Panc1 (cell line): ENCODE results near the gene ZMYND15. TPM values are rescaled to one million over a fixed set of nuclear protein-coding genes. Genes with fewer than 3 reads are reported as not detected.
"Not testable (repeated sequence)": the region's sequence is repeated elsewhere in the genome, so short reads cannot be mapped to it uniquely, and the experiment has no call there.

ENCODE experiments used
- ATAC-seq: fragments of 200-7000 bp; cut with Tn5 transposase; 2 replicates; pipeline ENCODE4 v1.9.1; 2020; ENCODE audit warnings: mild to moderate bottlenecking, moderate library complexity
- BruUV-seq: library from RNA; stranded (reverse); fragments of 400-500 nt; replicated peaks from 2 replicates; lab custom pipeline; 2021; lab: Mats Ljungman, UMichigan
- CTCF ChIA-PET: fragments of 300-600 bp; sonication (Branson Sonifier 250); formaldehyde crosslinking; loops from one replicate; lab custom pipeline; 2022; ENCODE audit warnings: antibody characterized with exemption; lab: Charles Lee
- POLR2A ChIA-PET: fragments of 300-600 bp; sonication (Branson Sonifier 250); formaldehyde crosslinking; loops from one replicate; lab custom pipeline; 2022; ENCODE audit warnings: antibody characterized with exemption; lab: Charles Lee
- DNase-seq: peaks from one replicate; pipeline ENCODE4 v3.0.0-alpha.2; 2010; ENCODE audit warnings: low read depth, low spot score
- H3K27ac ChIP-seq: 2 replicates; pipeline ENCODE4 v1.5.1; 2011; ENCODE audit warnings: mild to moderate bottlenecking, low read length, inconsistent platforms
- H3K27me3 ChIP-seq: fragments of 200-500 bp; sonication (Bioruptor generic); 2 replicates; pipeline ENCODE4 v1.6.0; 2014; ENCODE audit warnings: low read length, inconsistent platforms; ENCODE audit not compliant: control insufficient read depth, insufficient read depth
- H3K36me3 ChIP-seq: fragments of 200-500 bp; sonication (Bioruptor generic); 2 replicates; pipeline ENCODE4 v1.5.1; 2014; ENCODE audit warnings: inconsistent platforms, mild to moderate bottlenecking, low read length, moderate library complexity; ENCODE audit not compliant: control insufficient read depth, insufficient read depth
- H3K4me1 ChIP-seq: 2 replicates; pipeline ENCODE4 v1.5.1; 2011; ENCODE audit warnings: inconsistent platforms, mild to moderate bottlenecking, low read length, moderate library complexity; ENCODE audit not compliant: control insufficient read depth, insufficient read depth
- H3K4me3 ChIP-seq, 2 experiments: 2 replicates each; pipeline ENCODE4 v1.5.1; 2011 to 2012; ENCODE audit warnings: low read depth in 2 of 2, low read length in 2 of 2, mild to moderate bottlenecking in 2 of 2, inconsistent platforms in 1 of 2, moderate library complexity in 1 of 2
- H3K9me3 ChIP-seq: fragments of 200-500 bp; sonication (Bioruptor generic); 2 replicates; pipeline ENCODE4 v1.5.1; 2014; ENCODE audit warnings: low read depth, mild to moderate bottlenecking, inconsistent platforms, low read length, moderate library complexity; ENCODE audit not compliant: control insufficient read depth, insufficient read depth
- CTCF ChIP-seq: fragments of 450-650 bp; IDR thresholded peaks from 2 replicates; pipeline ENCODE4 v1.5.1; 2017; ENCODE audit warnings: mild to moderate bottlenecking
- POLR2AphosphoS5 ChIP-seq: IDR thresholded peaks from 2 replicates; pipeline ENCODE4 v1.6.1; 2012; ENCODE audit warnings: mild to moderate bottlenecking, low read depth, low read length, moderate library complexity
- REST ChIP-seq, 2 experiments: IDR thresholded peaks; 2 replicates each; pipeline ENCODE4 v1.6.1; 2011 to 2012; ENCODE audit warnings: low read depth in 2 of 2, control low read depth in 1 of 2, low read length in 1 of 2, mild to moderate bottlenecking in 1 of 2, moderate library complexity in 1 of 2; ENCODE audit not compliant: insufficient read depth in 1 of 2
- SIN3A ChIP-seq: IDR thresholded peaks from 2 replicates; pipeline ENCODE4 v1.6.1; 2012; ENCODE audit warnings: low read depth, mild to moderate bottlenecking, low read length, moderate library complexity, borderline replicate concordance; ENCODE audit not compliant: insufficient read depth
- TCF7L2 ChIP-seq: IDR thresholded peaks from 2 replicates; pipeline ENCODE4 v1.6.1; 2011; ENCODE audit warnings: mild to moderate bottlenecking, low read depth, low read length, inconsistent platforms
- in situ Hi-C: cut with HindIII; loops from 2 replicates; pipeline ENCODE4 v1.10.0; 2016; ENCODE audit warnings: low sequenced_read_pairs, low pct_unique_long_range_greater_than_20kb
- intact Hi-C: fragments of 100-400 bp; cut with micrococcal nuclease; formaldehyde crosslinking; loops from one replicate; pipeline ENCODE4 v1.10.0; 2022; ENCODE audit not compliant: unreplicated experiment
- total RNA-seq: library from RNA; stranded (reverse); gene quantifications from one replicate; pipeline ENCODE4 v1.2.1, GENCODE V29; 2021; ENCODE audit not compliant: unreplicated experiment

ZMYND15 gene
- total RNA-seq, 1 experiment from 2014 or later, result 0.28 TPM

GRCh38 chr17:4703330-4703691 lies 36.3 kb upstream of the ZMYND15 start:
- H3K27me3 ChIP-seq, result no peaks in the 10 kb centered on the region
- intact Hi-C loops (no loop called here), in situ Hi-C loops (no loop called here)
- peak overlapping the region; percentile 93 to 95 for H3K4me3 ChIP-seq
- ATAC-seq (no peak), DNase-seq (no peak)
- TF ChIP-seq SIN3A (no peak), POLR2AphosphoS5 (no peak), TCF7L2 (no peak), REST (IDR thresholded peaks at IDR 0.05; ENCODE audit: insufficient read depth in 1 of 2, low read depth in 2 of 2, low read length in 1 of 2) (no peak)
- peaks cover 6% of the 10 kb centered on the region; the same call in 1 of the 2 replicates for H3K4me1 ChIP-seq
- no peaks in the 10 kb centered on the region for H3K9me3 ChIP-seq
- BruUV-seq, result no TSS peak
- H3K36me3 ChIP-seq, result peaks cover 6% of the 10 kb centered on the region; the same call in 1 of the 2 replicates
- peak overlapping the region; percentile 85 for H3K27ac ChIP-seq
- ChIA-PET CTCF (no interaction called here), POLR2A (no interaction called here)

GRCh38 chr17:4704574-4704907 lies 35.1 kb upstream of the ZMYND15 start:
- H3K9me3 ChIP-seq, POLR2A ChIA-PET, CTCF ChIA-PET, H3K36me3 ChIP-seq, intact Hi-C loops, ATAC-seq, H3K27me3 ChIP-seq, H3K4me1 ChIP-seq, DNase-seq, in situ Hi-C loops: not testable (repeated sequence)
- Histone ChIP-seq H3K27ac (peak overlapping the region; percentile 85), H3K4me3 (peak overlapping the region; percentile 93 to 95)
- 0 out of 2 replicates have a peak, but pooled peaks have one; percentile 8 for TF ChIP-seq TCF7L2
- TSS peak; percentile 93 for BruUV-seq

GRCh38 chr17:4704991-4705390 lies 34.6 kb upstream of the ZMYND15 start:
- ChIA-PET POLR2A (no interaction called here), CTCF (no interaction called here)
- Histone ChIP-seq H3K27ac (peak overlapping the region; percentile 85), H3K9me3 (no peaks in the 10 kb centered on the region), H3K36me3 (peaks cover 6% of the 10 kb centered on the region; the same call in 1 of the 2 replicates), H3K4me1 (peaks cover 6% of the 10 kb centered on the region; the same call in 1 of the 2 replicates), H3K27me3 (no peaks in the 10 kb centered on the region), H3K4me3 (peak overlapping the region; percentile 93 to 95)
- ATAC-seq, result no peak
- TF ChIP-seq SIN3A (no peak), REST (IDR thresholded peaks at IDR 0.05; ENCODE audit: insufficient read depth in 1 of 2, low read depth in 2 of 2, low read length in 1 of 2) (no peak), TCF7L2 (no peak), CTCF (no peak), POLR2AphosphoS5 (no peak)
- intact Hi-C loops (no loop called here), in situ Hi-C loops (no loop called here)
- no TSS peak for BruUV-seq
- DNase-seq, result no peak
